SU-DHL-6 (cell line): ENCODE data around the gene TMOD1.

ENCODE experiments used
- EZH2phosphoT487 ChIP-seq: fragments of 200-600 bp; sonication (generic), shearing (Covaris generic); conservative IDR thresholded peaks from 2 replicates; pipeline ENCODE4 v1.6.1; 2018; ENCODE audit warnings: mild to moderate bottlenecking, antibody characterized with exemption, low read length, moderate library complexity, mixed read lengths
- TF ChIP-seq, protein P1 (sequence below): fragments of 200-600 bp; sonication (generic); IDR thresholded peaks from one replicate; pipeline ENCODE4 v1.5.1; 2017; ENCODE audit warnings: antibody characterized with exemption, mild to moderate bottlenecking, low read length, moderate library complexity; ENCODE audit not compliant: insufficient read depth, poor library complexity, severe bottlenecking

DNA sequence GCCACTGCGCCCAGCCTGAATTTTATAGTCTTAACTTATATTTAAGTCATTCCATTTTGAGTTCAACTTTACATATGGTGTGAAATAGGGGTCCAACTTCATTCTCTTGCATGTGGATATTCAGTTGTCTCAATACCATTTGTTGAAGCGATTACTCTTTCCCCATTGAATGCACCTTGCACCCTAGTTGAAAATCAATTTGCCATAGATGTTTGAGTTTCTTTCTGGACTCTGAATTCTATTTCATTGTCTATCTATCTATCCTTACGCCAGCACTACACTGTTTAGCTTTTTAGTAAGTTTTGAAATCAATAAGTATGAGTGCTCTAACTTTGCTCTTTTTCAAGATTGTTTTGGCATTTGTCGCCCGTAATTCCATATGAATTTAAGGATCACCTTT, 49.8 kb downstream of the TMOD1 start:
- TF ChIP-seq, protein P1, sequence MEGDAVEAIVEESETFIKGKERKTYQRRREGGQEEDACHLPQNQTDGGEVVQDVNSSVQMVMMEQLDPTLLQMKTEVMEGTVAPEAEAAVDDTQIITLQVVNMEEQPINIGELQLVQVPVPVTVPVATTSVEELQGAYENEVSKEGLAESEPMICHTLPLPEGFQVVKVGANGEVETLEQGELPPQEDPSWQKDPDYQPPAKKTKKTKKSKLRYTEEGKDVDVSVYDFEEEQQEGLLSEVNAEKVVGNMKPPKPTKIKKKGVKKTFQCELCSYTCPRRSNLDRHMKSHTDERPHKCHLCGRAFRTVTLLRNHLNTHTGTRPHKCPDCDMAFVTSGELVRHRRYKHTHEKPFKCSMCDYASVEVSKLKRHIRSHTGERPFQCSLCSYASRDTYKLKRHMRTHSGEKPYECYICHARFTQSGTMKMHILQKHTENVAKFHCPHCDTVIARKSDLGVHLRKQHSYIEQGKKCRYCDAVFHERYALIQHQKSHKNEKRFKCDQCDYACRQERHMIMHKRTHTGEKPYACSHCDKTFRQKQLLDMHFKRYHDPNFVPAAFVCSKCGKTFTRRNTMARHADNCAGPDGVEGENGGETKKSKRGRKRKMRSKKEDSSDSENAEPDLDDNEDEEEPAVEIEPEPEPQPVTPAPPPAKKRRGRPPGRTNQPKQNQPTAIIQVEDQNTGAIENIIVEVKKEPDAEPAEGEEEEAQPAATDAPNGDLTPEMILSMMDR, result no peak
- TF ChIP-seq EZH2phosphoT487, result no peak
